H1 (cell line): ENCODE measurements around the gene ZNF773. TPM values are rescaled to one million over a fixed set of nuclear protein-coding genes. Genes with fewer than 3 reads are reported as not detected.

Experiments
- BACH1 ChIP-seq: IDR thresholded peaks from 2 replicates; pipeline ENCODE4 v1.6.1; 2012; ENCODE audit warnings: low read length, improper control_type of control experiment
- CBX5 ChIP-seq: fragments of 300-800, 300-1000 bp; sonication (generic); IDR thresholded peaks from 2 replicates; pipeline ENCODE4 v1.7.1; 2016; ENCODE audit warnings: antibody characterized with exemption, low read length, low read depth
- CBX8 ChIP-seq: fragments of 300-800, 300-1000 bp; sonication (generic); IDR thresholded peaks from 2 replicates; pipeline ENCODE4 v1.7.1; 2016; ENCODE audit warnings: low read depth, low read length, borderline replicate concordance
- CHD2 ChIP-seq: IDR thresholded peaks from 2 replicates; pipeline ENCODE4 v1.6.1; 2012; ENCODE audit warnings: low read length, improper control_type of control experiment
- EZH2 ChIP-seq: fragments of 200-600 bp; sonication (generic); IDR thresholded peaks from 2 replicates; pipeline ENCODE4 v1.7.1; 2012; ENCODE audit warnings: low read depth, mild to moderate bottlenecking, moderate library complexity, low read length, inconsistent platforms; ENCODE audit not compliant: severe bottlenecking
- GABPA ChIP-seq: IDR thresholded peaks from 2 replicates; pipeline ENCODE4 v1.6.1; 2011; ENCODE audit warnings: mild to moderate bottlenecking, low read length, moderate library complexity, borderline replicate concordance; ENCODE audit not compliant: insufficient read depth
- JUN ChIP-seq: IDR thresholded peaks from 2 replicates; pipeline ENCODE4 v1.6.1; 2011; ENCODE audit warnings: low read depth, mild to moderate bottlenecking, improper control_type of control experiment, low read length
- MAFK ChIP-seq: IDR thresholded peaks from 2 replicates; pipeline ENCODE4 v1.6.1; 2012; ENCODE audit warnings: low read depth, mild to moderate bottlenecking, improper control_type of control experiment, low read length
- MAX ChIP-seq: IDR thresholded peaks from 2 replicates; pipeline ENCODE4 v1.6.1; 2012; ENCODE audit warnings: inconsistent platforms
- NRF1 ChIP-seq: IDR thresholded peaks from 2 replicates; pipeline ENCODE4 v1.6.1; 2011; ENCODE audit warnings: mild to moderate bottlenecking, low read depth, low read length, improper control_type of control experiment
- RNF2 ChIP-seq: fragments of 200-900, 300-1000 bp; sonication (generic); IDR thresholded peaks from 2 replicates; pipeline ENCODE4 v1.7.1; 2016; ENCODE audit warnings: borderline replicate concordance, low read depth, mild to moderate bottlenecking, antibody characterized with exemption, low read length; ENCODE audit not compliant: poor library complexity, severe bottlenecking; ENCODE audit errors: missing control alignments
- RXRA ChIP-seq: IDR thresholded peaks from 2 replicates; pipeline ENCODE4 v1.6.1; 2011; ENCODE audit warnings: low read depth, mild to moderate bottlenecking, low read length, moderate library complexity; ENCODE audit not compliant: insufficient read depth
- SP1 ChIP-seq: IDR thresholded peaks from 2 replicates; pipeline ENCODE4 v1.6.1; 2011; ENCODE audit warnings: low read depth, low read length
- SRF ChIP-seq: IDR thresholded peaks from 2 replicates; pipeline ENCODE4 v1.6.1; 2011; ENCODE audit warnings: mild to moderate bottlenecking, low read depth, low read length, moderate library complexity
- TAF7 ChIP-seq: optimal IDR thresholded peaks from 2 replicates; pipeline ENCODE3; 2011; ENCODE audit warnings: low read depth, mild to moderate bottlenecking, inconsistent platforms, low read length, moderate library complexity, borderline replicate concordance
- USF2 ChIP-seq: IDR thresholded peaks from 2 replicates; pipeline ENCODE4 v1.6.1; 2011; ENCODE audit warnings: low read length, improper control_type of control experiment
- ZNF274 ChIP-seq: IDR thresholded peaks from 2 replicates; pipeline ENCODE4 v1.7.0; 2012; ENCODE audit warnings: low read length, borderline replicate concordance; ENCODE audit errors: extremely low read depth
- polyA plus RNA-seq, 7 experiments: library from polyadenylated mRNA; depleted of rRNA in 3 of 7; stranded (reverse) in 5 of 7; unstranded in 2 of 7; fragments of >200 nt in 5 of 7; fragments of 200-250 nt in 2 of 7; gene quantifications; 1 replicate in 5 of 7; 2 replicates in 1 of 7; 4 replicates in 1 of 7; pipeline versions ENCODE4 v1.2.1 to v1.2.3, GENCODE V29; 2011 to 2013; ENCODE audit warnings: missing spikeins in 2 of 7, mixed read lengths in 2 of 7
- total RNA-seq: library from RNA; stranded (reverse); fragmentation: NEBNext Ultra II Directional; extraction: Animal tissue kit (Norgen Biotek cat#: 25700); gene quantifications from 2 replicates; pipeline ENCODE4 v1.2.1, GENCODE V29; 2021

The ZNF773 gene
- total and polyA plus RNA-seq, 2 of the 8 experiments (the other 6 are each of a cell fraction or from before 2014, with no cell fraction given), result 4.2 to 8.3 TPM

GRCh38 chr19:57527136-57527881 lies 27.6 kb downstream of the ZNF773 start, which contains the start of gene ZNF549 (continued):
- TF ChIP-seq RNF2 (no peak), RXRA (no peak), EZH2 (no peak), CHD2 (peak; percentile 31), TAF7 (no peak), MAX (peak; percentile 83), SRF (0 out of 2 replicates have a peak, but pooled peaks have one; percentile 30), BACH1 (no peak), GABPA (peak; percentile 99), USF2 (0 out of 2 replicates have a peak, but pooled peaks have one; percentile 16), CBX8 (no peak), MAFK (no peak), ZNF274 (no peak), NRF1 (no peak), CBX5 (no peak), JUN (no peak), SP1 (no peak)
